OCI-LY7 (cell line): ENCODE results near the gene CGN.

ENCODE experiments used
- CTCF ChIP-seq: fragments of 200-600 bp; sonication (generic); conservative IDR thresholded peaks from 2 replicates; pipeline ENCODE4 v1.5.1; 2014; ENCODE audit warnings: mild to moderate bottlenecking, antibody characterized with exemption, low read length, moderate library complexity, mixed read lengths
- EZH2phosphoT487 ChIP-seq: fragments of 200-600 bp; sonication (generic); IDR thresholded peaks from 2 replicates; pipeline ENCODE4 v1.6.1; 2018; ENCODE audit warnings: low read depth, borderline replicate concordance, mild to moderate bottlenecking, mixed run types, antibody characterized with exemption, low read length, moderate library complexity, mixed read lengths

GRCh38 chr1:151537112-151537511 is 25.9 kb downstream of the CGN start:
- TF ChIP-seq CTCF (no peak), EZH2phosphoT487 (no peak)
